PC-9 (cell line): ENCODE measurements around the gene RTN4RL1.

ENCODE experiments used
- EZH2 ChIP-seq: fragments of 200-600 bp; sonication (generic); IDR thresholded peaks from 2 replicates; pipeline ENCODE4 v1.8.0; 2017; ENCODE audit warnings: antibody characterized with exemption, low read depth
- TF ChIP-seq, protein P1 (sequence below): fragments of 200-600 bp; sonication (generic); conservative IDR thresholded peaks from 2 replicates; pipeline ENCODE4 v1.6.1; 2017; ENCODE audit warnings: mixed run types, antibody characterized with exemption, mild to moderate bottlenecking, moderate library complexity

DNA sequence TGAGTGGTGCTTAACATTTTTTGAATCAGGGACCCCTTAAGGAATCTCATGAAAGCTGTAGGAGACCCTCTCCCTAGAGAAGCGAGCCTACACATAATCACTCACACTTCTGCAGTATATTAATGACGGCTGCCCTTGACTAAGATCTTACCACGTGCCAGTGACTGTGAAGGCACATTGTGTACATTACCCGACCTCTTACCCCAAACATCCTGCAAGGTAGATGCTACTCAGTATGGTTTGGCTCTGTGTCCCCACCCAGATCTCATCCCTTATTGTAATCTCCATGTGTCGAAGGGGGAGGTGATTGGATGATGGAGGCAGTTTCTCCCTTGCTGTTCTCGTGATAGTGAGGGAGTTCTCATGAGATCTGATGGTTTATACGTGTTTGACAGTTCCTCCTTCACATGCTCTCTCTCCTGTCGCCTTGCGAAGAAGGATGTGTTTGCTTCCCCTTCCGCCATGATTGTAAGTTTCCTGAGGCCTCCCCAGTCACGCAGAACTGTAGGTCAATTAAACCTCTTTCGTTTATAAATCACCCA, 54.2 kb downstream of the RTN4RL1 start:
- TF ChIP-seq, protein P1, sequence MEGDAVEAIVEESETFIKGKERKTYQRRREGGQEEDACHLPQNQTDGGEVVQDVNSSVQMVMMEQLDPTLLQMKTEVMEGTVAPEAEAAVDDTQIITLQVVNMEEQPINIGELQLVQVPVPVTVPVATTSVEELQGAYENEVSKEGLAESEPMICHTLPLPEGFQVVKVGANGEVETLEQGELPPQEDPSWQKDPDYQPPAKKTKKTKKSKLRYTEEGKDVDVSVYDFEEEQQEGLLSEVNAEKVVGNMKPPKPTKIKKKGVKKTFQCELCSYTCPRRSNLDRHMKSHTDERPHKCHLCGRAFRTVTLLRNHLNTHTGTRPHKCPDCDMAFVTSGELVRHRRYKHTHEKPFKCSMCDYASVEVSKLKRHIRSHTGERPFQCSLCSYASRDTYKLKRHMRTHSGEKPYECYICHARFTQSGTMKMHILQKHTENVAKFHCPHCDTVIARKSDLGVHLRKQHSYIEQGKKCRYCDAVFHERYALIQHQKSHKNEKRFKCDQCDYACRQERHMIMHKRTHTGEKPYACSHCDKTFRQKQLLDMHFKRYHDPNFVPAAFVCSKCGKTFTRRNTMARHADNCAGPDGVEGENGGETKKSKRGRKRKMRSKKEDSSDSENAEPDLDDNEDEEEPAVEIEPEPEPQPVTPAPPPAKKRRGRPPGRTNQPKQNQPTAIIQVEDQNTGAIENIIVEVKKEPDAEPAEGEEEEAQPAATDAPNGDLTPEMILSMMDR: no peak
- no peak for TF ChIP-seq EZH2
